Stimulated activated CD4-positive, alpha-beta T cell treated with anti-CD3 and anti-CD28 coated beads, Interleukin-4, amount 100 ng/mL, for 48 hours (primary cell): Measurements from ENCODE around the gene KCND2.
"Not testable (repeated sequence)": the region's sequence is repeated elsewhere in the genome, so short reads cannot be mapped to it uniquely, and the experiment has no call there.

Experiments
- DNase-seq, 2 donors: peaks; one replicate each; pipeline ENCODE4 v3.0.0-alpha.2; 2020; ENCODE audit warnings: low read depth in 2 of 2

The KCND2 gene

DNA sequence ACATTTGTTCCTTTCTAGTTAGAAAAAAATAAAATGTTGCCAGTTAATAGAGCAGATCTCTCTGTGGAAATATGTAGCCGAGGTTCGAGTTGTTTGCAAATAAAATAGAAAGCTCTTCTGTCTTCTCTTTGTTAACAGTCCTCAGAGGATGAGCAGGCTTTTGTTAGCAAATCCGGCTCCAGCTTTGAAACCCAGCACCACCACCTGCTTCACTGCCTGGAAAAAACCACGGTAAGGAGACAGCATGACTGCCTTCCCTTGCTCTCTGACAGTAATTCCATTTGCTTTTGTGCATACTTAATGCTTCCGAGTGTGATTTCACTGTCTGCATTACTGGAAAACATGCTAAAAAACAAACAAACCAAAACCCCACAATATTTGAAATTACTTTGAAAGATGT is 469.4 kb downstream of the KCND2 start:
- DNase-seq = no peak

DNA sequence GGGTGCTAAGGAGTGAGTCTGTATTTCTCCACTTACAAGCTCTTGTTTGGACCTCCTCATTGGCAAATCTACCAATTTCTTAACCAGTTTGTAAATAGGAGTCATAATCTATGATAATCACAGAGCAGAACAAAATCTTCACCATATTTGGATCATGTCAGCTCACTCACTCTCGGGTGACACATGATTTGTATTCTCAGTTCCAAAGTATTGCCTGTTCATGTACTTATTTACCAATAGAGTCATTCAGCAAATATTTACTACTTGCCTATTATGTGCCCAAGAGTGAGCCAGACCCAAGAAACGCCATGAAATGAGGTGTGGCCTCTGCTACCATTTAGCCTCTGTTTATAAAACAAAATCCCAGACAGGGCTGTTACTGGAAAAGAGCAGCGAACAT is 470.2 kb downstream of the KCND2 start:
- DNase-seq = no peak

GRCh38 chr7:120760050-120760449 is 487.1 kb downstream of the KCND2 start:
- DNase-seq = no peak

DNA sequence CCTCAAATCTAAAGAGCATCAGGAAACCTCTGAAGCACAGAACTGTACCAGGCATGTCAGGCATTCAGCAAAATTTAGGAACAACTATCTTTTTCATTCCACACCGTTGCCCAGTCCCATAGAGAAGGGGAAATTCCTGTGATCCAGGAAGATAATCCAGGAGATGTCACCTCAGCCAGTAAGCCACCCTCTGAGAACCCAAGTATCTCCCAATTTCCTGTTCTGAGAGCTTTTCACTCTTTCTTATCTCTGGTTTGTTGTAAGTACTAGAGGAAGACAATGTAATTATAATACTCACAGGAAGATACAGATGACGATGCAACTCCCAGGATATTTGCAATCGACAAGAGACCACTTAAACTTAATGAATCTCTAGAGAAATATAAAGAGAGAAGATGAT is 487.9 kb downstream of the KCND2 start:
- DNase-seq = no peak

DNA sequence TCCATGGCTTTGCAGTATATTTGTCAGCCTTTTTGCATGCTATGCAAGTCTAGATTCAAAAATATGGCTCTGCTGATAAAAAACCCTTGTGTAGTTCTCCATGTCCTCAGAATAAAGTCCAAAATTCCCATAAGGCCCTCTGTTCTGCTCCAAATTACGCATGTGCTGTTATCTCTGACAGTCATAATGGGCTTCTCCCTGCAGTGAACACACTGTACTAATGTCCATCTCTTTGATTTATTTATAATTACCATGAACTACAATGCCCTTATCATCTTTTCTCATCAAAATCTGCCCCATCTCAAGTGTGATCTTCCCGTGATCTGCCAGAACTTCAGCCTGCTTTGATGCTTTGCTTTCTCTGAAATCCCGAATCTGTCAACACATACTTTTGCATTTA is 497.2 kb downstream of the KCND2 start:
- DNase-seq = no peak

DNA sequence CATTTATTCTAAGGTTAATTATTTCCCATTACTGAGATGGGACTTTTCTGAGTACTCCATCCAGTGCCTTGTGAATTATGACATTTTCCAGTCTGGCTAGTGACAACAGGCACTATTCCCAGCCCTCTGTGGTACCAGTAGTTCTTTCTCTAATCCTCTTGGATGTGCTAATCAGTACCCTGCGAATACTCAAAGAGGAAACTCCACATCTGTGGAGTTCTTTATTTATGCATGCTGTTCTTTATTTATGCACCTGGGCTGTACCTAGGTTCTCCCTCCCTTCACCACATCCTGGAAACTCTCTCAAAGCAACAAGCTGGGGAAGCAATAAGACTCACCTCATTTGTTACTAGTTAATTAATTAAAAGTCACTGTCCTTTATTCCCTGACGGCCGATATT is 501.5 kb downstream of the KCND2 start:
- DNase-seq = no peak

DNA sequence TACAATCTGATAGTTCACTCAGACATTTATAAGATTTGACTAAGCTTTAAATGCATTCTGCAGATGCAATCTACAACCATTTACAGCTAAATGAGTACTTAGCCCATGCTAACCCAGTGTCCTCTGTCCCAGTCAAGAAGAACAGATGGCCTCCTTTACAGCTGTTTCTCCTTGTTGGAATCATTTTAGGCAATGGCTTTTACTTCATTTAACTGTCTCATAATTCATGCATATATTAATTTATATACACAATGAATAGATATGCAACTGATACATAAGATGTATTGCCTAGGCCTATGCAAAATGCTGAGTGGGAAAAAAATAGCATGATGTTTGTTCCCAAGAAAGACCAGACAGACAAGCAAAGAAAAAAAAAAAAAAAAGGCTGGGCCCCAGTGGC is 502.8 kb downstream of the KCND2 start:
- DNase-seq = no peak

GRCh38 chr7:120779078-120779477 is 506.1 kb downstream of the KCND2 start:
- not testable (repeated sequence) for DNase-seq

- DNase-seq = not testable (repeated sequence)
These were observed 507.5 kb downstream of the KCND2 start for GRCh38 chr7:120780451-120780850.

GRCh38 chr7:120780938-120781337 is 508.0 kb downstream of the KCND2 start:
- no peak for DNase-seq

- not testable (repeated sequence) for DNase-seq
These were observed 508.9 kb downstream of the KCND2 start for GRCh38 chr7:120781924-120782323.

DNA sequence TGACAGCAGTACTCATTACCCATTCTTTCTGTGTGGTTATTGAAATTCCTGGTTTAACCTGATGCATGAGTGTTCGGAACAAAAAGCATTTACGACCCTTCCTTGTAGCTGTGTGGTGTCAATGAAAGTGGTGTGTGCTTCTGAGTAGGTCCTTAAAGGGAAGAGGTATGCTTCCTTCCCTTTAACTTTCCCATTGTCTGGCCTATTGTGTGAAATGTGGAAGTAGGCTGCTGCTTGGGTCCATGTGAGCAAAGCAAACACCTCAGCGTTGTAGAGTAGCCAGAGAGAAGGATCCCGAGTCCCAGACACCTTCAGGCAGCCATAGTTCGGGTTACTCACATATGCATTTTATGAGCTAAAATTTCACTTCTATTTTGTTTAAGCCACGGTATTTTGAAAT is 510.3 kb downstream of the KCND2 start:
- no peak for DNase-seq

GRCh38 chr7:120783721-120784120 is 510.7 kb downstream of the KCND2 start:
- DNase-seq = no peak

DNA sequence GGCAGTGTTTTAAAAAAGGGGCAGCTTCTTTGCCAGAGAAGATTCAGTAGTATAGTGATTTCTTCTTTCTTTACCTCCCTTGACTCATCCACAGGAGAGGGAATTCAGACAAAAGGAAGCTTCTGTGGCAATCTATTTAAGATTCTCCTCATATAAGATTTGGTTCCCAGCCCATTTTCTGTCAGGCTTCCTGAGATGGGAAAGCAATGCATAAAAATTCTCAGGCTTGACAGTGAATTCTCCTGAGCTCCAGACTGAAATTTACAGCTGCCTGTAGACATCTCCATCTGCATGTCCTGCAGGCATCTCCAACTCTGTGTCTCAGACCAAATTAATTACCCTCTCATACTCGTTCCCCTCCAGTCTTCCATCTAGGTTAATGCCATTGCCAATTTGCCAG is 512.1 kb downstream of the KCND2 start:
- DNase-seq = no peak

DNA sequence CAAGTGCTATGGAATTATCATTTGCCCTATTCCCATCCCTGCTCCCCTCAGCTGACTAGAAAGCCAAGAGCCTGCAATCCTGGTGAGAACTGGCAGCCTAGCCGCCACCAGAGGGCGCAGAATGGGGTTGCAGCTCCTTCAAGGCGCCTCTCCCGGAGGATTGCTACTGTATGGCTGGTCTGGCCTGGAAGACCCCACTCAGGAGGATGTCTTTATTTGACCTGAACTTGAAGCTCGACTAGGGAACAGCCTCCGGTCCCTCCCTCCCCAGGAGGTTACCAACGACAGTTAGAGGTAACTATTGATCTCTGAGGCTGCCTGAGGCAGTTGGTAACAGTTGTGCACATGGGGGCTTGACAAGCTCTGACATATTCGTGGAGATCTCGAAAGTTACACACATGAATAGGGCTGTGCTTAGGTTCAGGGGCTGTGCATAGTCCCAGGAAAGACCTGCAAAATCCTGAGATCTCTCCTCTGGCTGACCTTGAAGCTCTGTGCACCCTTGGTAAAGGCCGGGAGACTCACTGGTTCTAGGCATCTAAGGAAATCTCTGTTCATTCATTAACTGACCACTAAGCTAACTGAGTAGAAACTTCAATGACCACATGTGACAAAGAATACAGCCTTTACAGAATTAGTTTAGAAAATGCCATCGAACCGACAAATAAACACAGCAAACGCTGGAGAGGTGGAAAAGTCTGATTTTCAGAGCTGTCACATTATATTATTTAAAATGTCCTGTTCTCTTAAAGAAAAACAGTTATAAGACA is 519.3 kb downstream of the KCND2 start:
- peak; percentile 56 to 57 for DNase-seq

DNA sequence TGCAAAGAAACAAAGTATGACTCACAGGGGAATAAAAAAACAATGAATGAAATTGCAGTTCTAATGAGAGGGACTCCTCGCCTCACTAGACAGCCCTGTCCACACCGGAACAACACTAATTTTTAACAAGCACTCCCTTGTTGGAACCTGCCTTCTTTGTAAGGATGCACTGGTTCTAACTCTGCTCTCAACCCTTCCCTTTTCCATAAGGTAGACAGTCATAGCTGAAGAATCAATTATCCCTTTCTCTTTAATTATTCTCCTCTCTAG is 519.8 kb downstream of the KCND2 start:
- no peak for DNase-seq

DNA sequence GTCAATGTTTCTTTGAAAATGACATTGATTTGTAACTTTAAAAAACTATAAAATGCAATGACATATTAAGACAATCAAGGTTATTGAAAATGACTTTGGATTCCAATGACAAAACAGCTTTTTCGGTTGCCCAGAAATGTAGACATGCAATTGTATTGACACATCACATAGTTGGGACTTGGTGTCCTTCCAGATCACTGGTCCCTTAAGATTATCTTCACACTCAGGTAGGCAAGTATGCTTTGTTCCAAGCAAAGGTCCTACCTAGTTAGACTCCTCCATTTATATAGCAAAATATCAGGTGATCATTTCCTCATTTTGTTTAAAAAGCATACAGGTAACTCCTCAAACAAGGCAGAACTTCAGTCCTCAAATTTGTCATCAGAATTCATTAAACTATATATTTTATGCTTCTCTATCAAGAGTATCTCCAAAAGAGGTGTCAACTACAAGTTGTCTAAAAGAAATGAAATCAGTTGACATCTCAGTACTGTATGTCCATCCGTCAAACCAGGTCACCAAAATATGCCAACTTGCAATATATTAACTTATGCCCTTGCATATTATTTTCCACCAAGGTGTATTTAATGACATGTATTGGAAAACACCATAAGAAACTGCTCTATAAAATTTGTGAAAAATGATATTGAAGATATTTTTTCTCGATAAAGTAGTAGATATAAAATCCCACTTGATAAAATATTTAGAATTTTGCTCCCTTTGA is 520.4 kb downstream of the KCND2 start:
- no peak for DNase-seq

- no peak for DNase-seq
These were observed 521.2 kb downstream of the KCND2 start for GRCh38 chr7:120794106-120794729.

GRCh38 chr7:120797026-120797645 is 524.2 kb downstream of the KCND2 start:
- no peak for DNase-seq

- DNase-seq = no peak
These were observed 526.2 kb downstream of the KCND2 start for GRCh38 chr7:120799147-120799546.
